Naive thymus-derived CD8-positive, alpha-beta T cell (primary cell): ENCODE data around the gene FBLN1. TPM values are rescaled to one million over a fixed set of nuclear protein-coding genes. Genes with fewer than 3 reads are reported as not detected.
"Not testable (repeated sequence)": the region's sequence is repeated elsewhere in the genome, so short reads cannot be mapped to it uniquely, and the experiment has no call there.

Experiments used
- ATAC-seq, 2 donors: fragments of 150-1000 bp; cut with Tn5 transposase in 1 of 2; sonication (Bioruptor Pico), chemical (Tn5 transposase) in 1 of 2; 1 replicate in 1 of 2; 2 replicates in 1 of 2; pipeline ENCODE4 v1.10.0; 2021; ENCODE audit warnings: mild to moderate bottlenecking in 2 of 2, moderate library complexity in 2 of 2
- POLR2A ChIA-PET: fragments of 350-600 bp; sonication (Branson Sonifier 250); formaldehyde crosslinking; loops from one replicate; lab custom pipeline; 2021; ENCODE audit warnings: antibody characterized with exemption; lab: Charles Lee
- DNase-seq, 10 donors: peaks; one replicate each; pipeline versions ENCODE4 v3.0.0 to v3.0.0-alpha.2; 2020 to 2022
- H3K27ac Mint-ChIP-seq, 10 donors: one replicate each; pipeline ENCODE4 v1.8.0; 2020 to 2022; ENCODE audit warnings: mild to moderate bottlenecking in 10 of 10, mixed read lengths in 10 of 10, moderate library complexity in 4 of 10, inconsistent platforms in 1 of 10
- H3K27me3 Mint-ChIP-seq, 5 donors: one replicate each; pipeline ENCODE4 v1.8.0; 2021 to 2022; ENCODE audit warnings: mixed read lengths in 5 of 5
- H3K36me3 Mint-ChIP-seq, 3 donors: one replicate each; pipeline ENCODE4 v1.8.0; 2020 to 2022; ENCODE audit warnings: mixed read lengths in 3 of 3, mild to moderate bottlenecking in 2 of 3, inconsistent platforms in 1 of 3
- H3K4me1 Mint-ChIP-seq, 4 donors: one replicate each; pipeline ENCODE4 v1.8.0; 2021 to 2022; ENCODE audit warnings: mixed read lengths in 4 of 4
- H3K4me3 Mint-ChIP-seq, 10 donors: one replicate each; pipeline ENCODE4 v1.8.0; 2020 to 2022; ENCODE audit warnings: mild to moderate bottlenecking in 10 of 10, mixed read lengths in 10 of 10, moderate library complexity in 6 of 10, inconsistent platforms in 1 of 10
- H3K9me3 Mint-ChIP-seq, 9 donors: one replicate each; pipeline ENCODE4 v1.8.0; 2020 to 2022; ENCODE audit warnings: mixed read lengths in 9 of 9, mild to moderate bottlenecking in 3 of 9, inconsistent platforms in 1 of 9, moderate library complexity in 1 of 9
- polyA plus RNA-seq, 3 donors: library from polyadenylated mRNA; unstranded; fragments of 300-500 nt; fragmentation: Illumina TruSeq; gene quantifications; one replicate each; pipeline ENCODE4 v1.2.3, GENCODE V29; 2021
- total RNA-seq, 8 experiments: library from RNA in 2 of 8; stranded (reverse) in 2 of 8; gene quantifications; one replicate each; pipeline ENCODE4 v1.2.3 and lab custom pipeline; 2021 to 2026

The FBLN1 gene
- total and polyA plus RNA-seq, 5 experiments from 2014 or later = not detected

DNA sequence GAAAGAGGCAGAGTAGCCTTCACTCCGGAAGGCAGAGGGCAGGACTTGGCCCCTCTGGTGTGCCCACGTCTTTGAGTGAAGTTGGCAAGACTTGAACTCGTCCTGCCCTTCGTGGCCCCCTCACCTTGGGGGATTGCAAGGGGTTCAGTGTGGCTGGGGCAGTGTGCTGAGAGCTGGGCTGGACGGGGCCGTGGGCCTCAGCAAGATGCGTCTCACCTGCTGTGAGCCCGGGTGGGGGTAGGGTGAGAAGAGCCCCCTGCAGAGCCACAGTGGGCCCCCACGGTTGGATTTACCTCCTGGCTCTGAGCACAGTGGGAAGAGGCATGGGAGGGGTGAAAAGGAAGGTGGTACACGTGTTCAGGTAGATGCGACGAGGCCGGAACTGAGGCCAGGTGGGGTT, 87.6 kb downstream of the FBLN1 start:
- no peaks in the 10 kb centered on the region for H3K36me3 Mint-ChIP-seq

GRCh38 chr22:45591633-45592213, 89.0 kb downstream of the FBLN1 start:
- H3K27ac Mint-ChIP-seq, H3K4me3 Mint-ChIP-seq: not testable (repeated sequence)

More for the DNA sequence above, 87.6 kb downstream of the FBLN1 start:
- Mint-ChIP-seq H3K9me3 (no peaks in the 10 kb centered on the region), H3K4me3 (no peak overlapping the region), H3K4me1 (peaks cover 0 to 3% (median 0%) of the 10 kb centered on the region in 4 donors), H3K27ac (peak overlapping the region in 1 of 10 donors; percentile 46), H3K27me3 (peaks cover 4 to 18% (median 6%) of the 10 kb centered on the region in 5 donors)
- no peak for DNase-seq
- ATAC-seq = no peak
- POLR2A ChIA-PET = no interaction called here

DNA sequence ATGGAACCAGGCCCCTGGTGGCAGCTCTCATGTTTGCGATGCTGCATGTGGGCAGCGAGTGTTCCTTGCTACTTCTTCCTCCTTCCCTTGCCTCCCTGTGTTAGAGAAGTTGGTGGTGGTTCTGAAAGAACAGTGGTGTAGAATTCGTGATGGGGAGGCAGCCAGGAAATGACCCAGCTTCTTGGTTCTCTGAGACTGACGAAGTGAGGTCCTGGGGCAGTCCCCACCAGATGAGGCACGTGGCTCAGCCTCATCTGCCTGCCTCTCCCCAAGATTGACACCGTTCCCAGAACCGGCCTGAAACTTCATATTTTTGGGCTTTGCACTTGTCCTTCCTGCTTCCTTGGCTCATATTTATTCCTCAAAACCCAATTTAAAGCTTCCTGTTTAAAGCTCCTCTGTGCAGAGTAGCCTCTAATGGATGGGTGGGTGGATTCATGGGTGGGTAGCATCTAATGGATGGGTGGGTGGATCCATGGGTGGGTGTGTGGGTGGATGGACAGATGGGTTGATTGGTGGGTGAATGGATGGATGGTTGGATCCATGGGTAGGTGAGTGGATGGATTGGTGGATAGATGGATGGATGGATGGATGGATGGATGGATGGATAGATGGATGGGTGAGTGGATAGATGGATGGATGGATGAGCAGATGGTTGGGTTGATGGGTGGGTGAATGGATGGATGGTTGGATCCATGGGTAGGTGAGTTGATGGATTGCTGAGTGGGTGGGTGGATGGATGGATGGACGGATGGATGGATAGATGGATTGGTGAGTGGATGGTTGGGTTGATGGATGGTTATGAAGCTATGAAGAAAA, 91.6 kb downstream of the FBLN1 start:
- POLR2A ChIA-PET = interaction anchor here (1.0 kb wide), 1 partner anchor 11 kb away, joined by 3 read pairs; no protein-coding TSS in a partner anchor
- Mint-ChIP-seq H3K4me1 (no peaks in the 10 kb centered on the region), H3K36me3 (no peaks in the 10 kb centered on the region), H3K27ac (no peak overlapping the region), H3K4me3 (no peak overlapping the region), H3K27me3 (peaks cover 0 to 11% (median 0%) of the 10 kb centered on the region in 5 donors), H3K9me3 (peaks cover 0 to 2% (median 0%) of the 10 kb centered on the region in 9 donors)
- ATAC-seq (no peak), DNase-seq (no peak)

More at GRCh38 chr22:45591633-45592213, 89.0 kb downstream of the FBLN1 start:
- H3K36me3 Mint-ChIP-seq, H3K9me3 Mint-ChIP-seq, DNase-seq, ATAC-seq, POLR2A ChIA-PET, H3K4me1 Mint-ChIP-seq: not testable (repeated sequence)
- peaks cover 4 to 18% (median 6%) of the 10 kb centered on the region in 5 donors for H3K27me3 Mint-ChIP-seq

GRCh38 chr22:45597460-45598192, 94.9 kb downstream of the FBLN1 start:
- no peak overlapping the region for H3K4me3 Mint-ChIP-seq
- H3K36me3 Mint-ChIP-seq = no peaks in the 10 kb centered on the region
- peaks cover 0 to 2% (median 0%) of the 10 kb centered on the region in 9 donors for H3K9me3 Mint-ChIP-seq
- peaks cover 0 to 14% (median 0%) of the 10 kb centered on the region in 5 donors for H3K27me3 Mint-ChIP-seq
- DNase-seq = no peak
- no peak for ATAC-seq
- POLR2A ChIA-PET = no interaction called here
- H3K4me1 Mint-ChIP-seq = peaks cover 0 to 8% (median under 1%) of the 10 kb centered on the region in 4 donors
- no peak overlapping the region for H3K27ac Mint-ChIP-seq

DNA sequence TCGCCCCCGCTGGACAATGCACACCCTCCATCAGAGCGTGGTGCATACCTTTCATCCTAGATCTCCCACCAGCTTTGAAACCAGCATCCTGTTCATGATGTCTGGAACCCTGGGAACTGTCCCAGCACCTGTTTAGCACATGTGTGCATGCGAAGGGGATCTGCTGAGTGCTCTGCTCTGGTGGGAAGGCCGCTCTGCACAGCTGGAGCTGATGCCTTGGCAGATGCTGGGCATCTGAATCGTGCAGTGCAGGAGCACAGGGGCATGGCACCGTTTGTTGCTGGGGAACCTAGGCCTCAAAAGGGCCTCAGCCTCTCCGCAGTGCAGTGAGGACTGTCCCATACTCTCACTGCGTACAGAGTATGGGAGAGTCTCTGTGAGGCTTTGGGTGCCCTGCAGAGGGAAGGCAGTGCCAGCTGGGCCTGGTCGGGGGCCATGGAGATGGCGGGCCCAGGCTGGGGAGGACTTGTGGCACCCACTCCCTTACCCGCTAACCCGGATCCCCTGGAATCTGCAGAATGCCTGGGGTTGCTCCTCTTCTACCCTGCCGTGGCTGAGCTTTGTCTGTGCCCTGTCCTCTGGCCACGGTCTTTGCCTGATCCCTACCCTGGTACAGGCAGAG, 96.0 kb downstream of the FBLN1 start:
- H3K36me3 Mint-ChIP-seq = no peaks in the 10 kb centered on the region
- no peak for DNase-seq
- POLR2A ChIA-PET = no interaction called here
- H3K27me3 Mint-ChIP-seq = peaks cover 0 to 11% (median 1%) of the 10 kb centered on the region in 5 donors
- ATAC-seq = no peak
- H3K27ac Mint-ChIP-seq = no peak overlapping the region
- H3K4me3 Mint-ChIP-seq = no peak overlapping the region
- peaks cover 0 to 17% (median 4%) of the 10 kb centered on the region in 4 donors for H3K4me1 Mint-ChIP-seq
- H3K9me3 Mint-ChIP-seq = peaks cover 0 to 2% (median 0%) of the 10 kb centered on the region in 9 donors

DNA sequence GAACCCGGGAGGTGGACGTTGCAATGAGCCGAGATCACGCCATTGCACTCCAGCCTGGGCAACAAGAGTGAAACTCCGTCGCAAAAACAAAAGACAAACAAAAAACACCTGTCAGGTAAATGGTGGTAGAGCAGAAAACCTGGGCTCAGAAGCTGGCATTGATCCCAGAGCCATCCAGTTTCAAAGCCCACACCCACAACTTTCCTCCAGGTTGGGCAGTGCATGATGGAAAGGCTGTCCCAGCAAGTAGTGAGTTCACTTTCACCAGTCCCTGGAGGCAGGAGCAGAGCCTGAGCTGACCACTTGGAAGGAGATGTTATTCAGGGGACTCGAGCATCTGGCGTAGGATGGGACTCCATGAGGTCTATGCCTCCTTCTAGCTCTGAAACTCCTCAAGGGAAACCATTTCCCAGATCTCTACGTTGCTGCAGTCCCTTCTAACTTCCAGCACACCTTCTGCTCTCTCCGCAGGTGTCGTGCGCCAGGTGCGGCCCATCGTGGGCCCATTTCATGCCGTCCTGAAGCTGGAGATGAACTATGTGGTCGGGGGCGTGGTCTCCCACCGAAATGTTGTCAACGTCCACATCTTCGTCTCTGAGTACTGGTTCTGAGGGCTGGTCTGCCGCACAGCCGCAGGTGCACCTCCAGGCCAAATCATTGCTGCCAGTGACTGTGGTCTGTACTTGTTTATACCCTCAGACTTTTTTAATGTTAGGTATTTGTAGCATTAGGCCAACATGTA, 97.3 kb downstream of the FBLN1 start:
- ATAC-seq (no peak), DNase-seq (no peak)
- POLR2A ChIA-PET = no interaction called here
- peaks cover 0 to 2% (median 0%) of the 10 kb centered on the region in 9 donors for H3K9me3 Mint-ChIP-seq
- H3K4me1 Mint-ChIP-seq = peaks cover 0 to 17% (median 4%) of the 10 kb centered on the region in 4 donors
- H3K36me3 Mint-ChIP-seq = no peaks in the 10 kb centered on the region
- H3K27me3 Mint-ChIP-seq = peaks cover 0 to 12% (median 1%) of the 10 kb centered on the region in 5 donors
- H3K4me3 Mint-ChIP-seq = no peak overlapping the region
- H3K27ac Mint-ChIP-seq = peak overlapping the region in 1 of 10 donors; percentile 13

GRCh38 chr22:45600790-45601730, 98.4 kb downstream of the FBLN1 start:
- POLR2A ChIA-PET = no interaction called here
- H3K27ac Mint-ChIP-seq = no peak overlapping the region
- H3K27me3 Mint-ChIP-seq = peaks cover 0 to 12% (median 1%) of the 10 kb centered on the region in 5 donors
- H3K4me1 Mint-ChIP-seq = peaks cover 0 to 17% (median 4%) of the 10 kb centered on the region in 4 donors
- no peaks in the 10 kb centered on the region for H3K9me3 Mint-ChIP-seq
- no peak for ATAC-seq
- no peak for DNase-seq
- no peak overlapping the region for H3K4me3 Mint-ChIP-seq
- no peaks in the 10 kb centered on the region for H3K36me3 Mint-ChIP-seq

DNA sequence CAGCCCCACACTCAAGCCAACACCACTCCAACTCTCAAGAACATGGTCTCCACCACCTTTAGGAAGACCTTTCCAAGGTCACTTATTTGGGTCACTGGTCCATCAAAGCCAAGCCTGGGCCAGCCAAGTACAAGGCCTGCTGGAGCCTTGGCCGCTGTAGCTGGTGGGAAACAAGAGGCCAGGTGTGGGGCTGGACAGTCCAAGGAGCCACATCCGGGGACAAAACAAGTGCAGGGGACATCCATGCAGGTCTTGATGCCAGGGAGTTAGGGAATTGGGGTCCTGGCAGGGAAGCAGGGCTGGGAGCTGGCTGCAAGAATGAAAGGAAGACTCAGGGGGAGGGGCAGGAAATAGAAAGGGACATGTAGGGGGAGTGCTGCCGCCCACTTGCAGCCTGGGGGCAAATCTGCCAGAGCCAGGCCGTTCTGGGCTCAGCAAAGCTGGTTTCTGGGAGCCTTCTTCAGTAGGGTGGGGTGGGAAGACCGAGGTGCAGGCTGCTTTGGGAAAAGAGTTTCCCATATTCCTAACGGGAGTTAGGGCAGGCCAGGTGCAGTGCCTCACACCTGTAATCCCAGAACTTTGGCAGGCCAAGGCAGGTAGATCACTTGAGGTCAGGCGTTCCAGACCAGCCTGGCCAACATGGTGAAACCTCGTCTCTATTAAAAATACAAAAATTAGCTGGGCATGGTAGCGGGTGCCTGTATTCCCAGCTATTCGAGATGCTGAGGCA, 99.5 kb downstream of the FBLN1 start:
- H3K9me3 Mint-ChIP-seq = no peaks in the 10 kb centered on the region
- peaks cover 0 to 17% (median 4%) of the 10 kb centered on the region in 4 donors for H3K4me1 Mint-ChIP-seq

GRCh38 chr22:45602824-45603595, 100.3 kb downstream of the FBLN1 start:
- H3K9me3 Mint-ChIP-seq = no peaks in the 10 kb centered on the region
- no peak overlapping the region for H3K27ac Mint-ChIP-seq
- peaks cover 0 to 17% (median 4%) of the 10 kb centered on the region in 4 donors for H3K4me1 Mint-ChIP-seq
- POLR2A ChIA-PET = no interaction called here
- peaks cover 0 to 15% (median 3%) of the 10 kb centered on the region in 5 donors for H3K27me3 Mint-ChIP-seq
- ATAC-seq = no peak
- no peak for DNase-seq
- H3K4me3 Mint-ChIP-seq = no peak overlapping the region
- no peaks in the 10 kb centered on the region for H3K36me3 Mint-ChIP-seq

More for the DNA sequence above, 99.5 kb downstream of the FBLN1 start:
- POLR2A ChIA-PET = no interaction called here
- peak overlapping the region in 1 of 10 donors; percentile 19 for H3K4me3 Mint-ChIP-seq
- H3K27ac Mint-ChIP-seq = peak overlapping the region in 2 of 10 donors; percentile 28 to 65
- ATAC-seq (no peak), DNase-seq (no peak)
- no peaks in the 10 kb centered on the region for H3K36me3 Mint-ChIP-seq
- H3K27me3 Mint-ChIP-seq = peaks cover 0 to 15% (median 3%) of the 10 kb centered on the region in 5 donors

GRCh38 chr22:45603619-45604018, 100.9 kb downstream of the FBLN1 start:
- no peak overlapping the region for H3K4me3 Mint-ChIP-seq
- no peak for ATAC-seq
- H3K27me3 Mint-ChIP-seq = peaks cover 0 to 15% (median 3%) of the 10 kb centered on the region in 5 donors
- DNase-seq = no peak
- H3K4me1 Mint-ChIP-seq = peaks cover 4 to 22% (median 8%) of the 10 kb centered on the region in 4 donors
- POLR2A ChIA-PET = no interaction called here
- no peaks in the 10 kb centered on the region for H3K36me3 Mint-ChIP-seq
- H3K27ac Mint-ChIP-seq = no peak overlapping the region
- no peaks in the 10 kb centered on the region for H3K9me3 Mint-ChIP-seq
